A673 (cell line): ENCODE measurements around the gene AATK. TPM values are rescaled to one million over a fixed set of nuclear protein-coding genes. Genes with fewer than 3 reads are reported as not detected.

Experiments
- BruUV-seq: library from RNA; stranded (reverse); fragments of 400-500 nt; replicated peaks from 2 replicates; lab custom pipeline; 2021; lab: Mats Ljungman, UMichigan
- CTCF ChIA-PET: fragments of 300-600 bp; sonication (Branson Sonifier 250); formaldehyde crosslinking; loops from one replicate; lab custom pipeline; 2022; ENCODE audit warnings: antibody characterized with exemption; lab: Charles Lee
- POLR2A ChIA-PET: fragments of 300-600 bp; sonication (Branson Sonifier 250); formaldehyde crosslinking; loops from one replicate; lab custom pipeline; 2022; ENCODE audit warnings: antibody characterized with exemption; ENCODE audit not compliant: low non-redundant PET; lab: Charles Lee
- DNase-seq: peaks from one replicate; pipeline ENCODE4 v3.0.0-alpha.2; 2015; ENCODE audit warnings: low spot score
- H3K27ac ChIP-seq: fragments of 200-600 bp; sonication (generic); 2 replicates; pipeline ENCODE4 v1.5.1; 2016; ENCODE audit warnings: mixed run types, low read depth, mild to moderate bottlenecking, mixed read lengths, antibody characterized with exemption, low read length; ENCODE audit not compliant: poor library complexity, severe bottlenecking
- H3K27me3 ChIP-seq: fragments of 200-600 bp; sonication (generic); replicated peaks from 2 replicates; pipeline ENCODE4 v1.6.1; 2017; ENCODE audit warnings: mixed run types, low read depth, mild to moderate bottlenecking, mixed read lengths, antibody characterized with exemption, low read length; ENCODE audit not compliant: insufficient read depth, poor library complexity
- H3K36me3 ChIP-seq: fragments of 200-600 bp; sonication (generic); 2 replicates; pipeline ENCODE4 v1.6.1; 2016; ENCODE audit warnings: mixed run types, mild to moderate bottlenecking, mixed read lengths, antibody characterized with exemption, low read length; ENCODE audit not compliant: insufficient read depth, poor library complexity, severe bottlenecking
- H3K4me1 ChIP-seq: fragments of 200-600 bp; sonication (generic); 2 replicates; pipeline ENCODE4 v1.6.1; 2017; ENCODE audit warnings: mixed run types, mild to moderate bottlenecking, mixed read lengths, antibody characterized with exemption, low read length; ENCODE audit not compliant: insufficient read depth, poor library complexity, severe bottlenecking
- H3K4me3 ChIP-seq: fragments of 200-600 bp; sonication (generic); 2 replicates; pipeline ENCODE4 v1.5.1; 2016; ENCODE audit warnings: low read depth, mixed run types, mild to moderate bottlenecking, mixed read lengths, low read length; ENCODE audit not compliant: poor library complexity, severe bottlenecking
- H3K9me3 ChIP-seq: fragments of 200-600 bp; sonication (generic); 2 replicates; pipeline ENCODE4 v1.6.1; 2016; ENCODE audit warnings: mixed run types, low read depth, mild to moderate bottlenecking, mixed read lengths, antibody characterized with exemption, low read length; ENCODE audit not compliant: poor library complexity, severe bottlenecking
- EZH2 ChIP-seq: fragments of 200-600 bp; sonication (generic); IDR thresholded peaks from 2 replicates; pipeline ENCODE4 v1.6.1; 2017; ENCODE audit warnings: borderline replicate concordance, low read depth, mild to moderate bottlenecking, mixed read lengths, antibody characterized with exemption, low read length; ENCODE audit not compliant: poor library complexity, severe bottlenecking
- intact Hi-C: fragments of 100-400 bp; cut with micrococcal nuclease; formaldehyde crosslinking; loops from one replicate; pipeline ENCODE4 v1.10.0; 2022; ENCODE audit not compliant: unreplicated experiment
- total RNA-seq: library from RNA; stranded (reverse); gene quantifications from 2 replicates; pipeline ENCODE4 v1.2.3, GENCODE V29; 2021
- TF ChIP-seq, protein P1 (sequence below): fragments of 300-800, 200-600 bp; sonication (generic); conservative IDR thresholded peaks from 2 replicates; pipeline ENCODE4 v1.5.1; 2017; ENCODE audit warnings: low read depth, mild to moderate bottlenecking, antibody characterized with exemption, low read length, moderate library complexity, mixed read lengths

The AATK gene
- total RNA-seq, 1 experiment from 2014 or later, result 0.90 TPM

DNA sequence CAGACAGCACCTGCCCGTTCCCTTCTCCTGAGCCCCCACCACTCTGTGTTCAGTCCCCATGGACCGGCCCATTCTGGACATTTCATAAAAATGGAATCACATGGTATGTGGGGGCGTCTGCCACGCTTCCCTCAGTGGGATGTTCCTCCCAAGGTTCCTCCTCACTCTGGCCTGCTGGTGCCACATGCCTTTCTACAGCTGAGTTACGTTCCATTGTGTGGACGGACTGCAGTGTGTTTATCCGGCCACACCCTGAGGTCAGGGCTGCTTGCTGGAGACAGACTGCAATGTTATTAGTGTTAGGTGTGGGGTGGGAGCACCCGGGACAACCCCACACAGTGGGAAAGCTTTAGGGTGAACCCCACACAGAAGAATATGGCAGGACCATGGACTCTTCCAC lies 5.9 kb upstream of the AATK start:
- Histone ChIP-seq H3K27me3 (no peaks in the 10 kb centered on the region), H3K4me1 (no peaks in the 10 kb centered on the region), H3K9me3 (peaks cover 11% of the 10 kb centered on the region), H3K4me3 (no peak overlapping the region), H3K27ac (no peak overlapping the region), H3K36me3 (no peaks in the 10 kb centered on the region)
- no peak for DNase-seq
- ChIA-PET POLR2A (no interaction called here), CTCF (no interaction called here)
- TF ChIP-seq EZH2, result no peak
- TF ChIP-seq, protein P1, sequence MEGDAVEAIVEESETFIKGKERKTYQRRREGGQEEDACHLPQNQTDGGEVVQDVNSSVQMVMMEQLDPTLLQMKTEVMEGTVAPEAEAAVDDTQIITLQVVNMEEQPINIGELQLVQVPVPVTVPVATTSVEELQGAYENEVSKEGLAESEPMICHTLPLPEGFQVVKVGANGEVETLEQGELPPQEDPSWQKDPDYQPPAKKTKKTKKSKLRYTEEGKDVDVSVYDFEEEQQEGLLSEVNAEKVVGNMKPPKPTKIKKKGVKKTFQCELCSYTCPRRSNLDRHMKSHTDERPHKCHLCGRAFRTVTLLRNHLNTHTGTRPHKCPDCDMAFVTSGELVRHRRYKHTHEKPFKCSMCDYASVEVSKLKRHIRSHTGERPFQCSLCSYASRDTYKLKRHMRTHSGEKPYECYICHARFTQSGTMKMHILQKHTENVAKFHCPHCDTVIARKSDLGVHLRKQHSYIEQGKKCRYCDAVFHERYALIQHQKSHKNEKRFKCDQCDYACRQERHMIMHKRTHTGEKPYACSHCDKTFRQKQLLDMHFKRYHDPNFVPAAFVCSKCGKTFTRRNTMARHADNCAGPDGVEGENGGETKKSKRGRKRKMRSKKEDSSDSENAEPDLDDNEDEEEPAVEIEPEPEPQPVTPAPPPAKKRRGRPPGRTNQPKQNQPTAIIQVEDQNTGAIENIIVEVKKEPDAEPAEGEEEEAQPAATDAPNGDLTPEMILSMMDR, result no peak
- no TSS peak for BruUV-seq
- intact Hi-C loops, result no loop called here

DNA sequence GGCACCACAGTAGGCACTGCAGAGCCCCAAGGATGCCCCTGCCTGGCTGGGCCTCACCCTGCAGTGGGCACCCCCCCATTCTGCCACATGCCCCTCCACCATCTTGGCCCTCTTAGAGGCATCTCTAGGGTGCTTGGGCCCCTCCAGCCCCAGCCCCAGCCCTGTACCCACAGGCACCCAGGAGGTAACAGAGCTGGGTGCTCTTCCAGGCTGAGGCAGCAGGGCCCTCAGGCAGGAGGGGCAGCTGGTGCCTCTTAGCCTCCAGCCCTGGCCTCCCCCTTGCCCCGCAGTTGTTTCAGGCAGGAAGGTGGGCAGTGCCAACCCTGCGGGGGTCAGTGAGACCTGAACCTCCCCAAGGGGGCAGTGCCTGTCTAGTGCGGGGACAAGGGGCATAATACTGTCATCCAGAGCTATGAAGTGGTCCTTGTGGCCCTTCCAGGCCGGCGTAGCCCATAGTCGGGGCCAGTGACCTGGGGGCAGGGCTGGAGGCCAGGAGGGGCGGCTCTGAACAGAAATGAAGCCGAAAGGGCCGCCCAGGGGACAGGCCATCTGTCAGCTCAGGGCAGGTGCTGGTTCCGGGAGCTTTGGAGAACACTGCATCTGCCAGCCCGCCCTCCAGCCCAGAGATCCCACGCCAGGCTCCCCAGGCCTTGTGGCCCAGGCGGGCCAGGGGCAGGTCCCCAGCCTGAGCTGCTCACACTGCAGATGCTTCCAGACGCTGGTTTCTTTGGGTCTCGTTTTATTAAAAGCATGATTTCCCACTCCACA lies 4.9 kb upstream of the AATK start:
- no peaks in the 10 kb centered on the region for H3K27me3 ChIP-seq
- ChIA-PET POLR2A (no interaction called here), CTCF (no interaction called here)
- DNase-seq, result no peak
- H3K36me3 ChIP-seq, result no peaks in the 10 kb centered on the region
- BruUV-seq, result no TSS peak
- no peak overlapping the region for H3K27ac ChIP-seq
- TF ChIP-seq, protein P1, result no peak
- TF ChIP-seq EZH2, result no peak
- H3K4me1 ChIP-seq, result no peaks in the 10 kb centered on the region
- no peak overlapping the region for H3K4me3 ChIP-seq
- H3K9me3 ChIP-seq, result peaks cover 11% of the 10 kb centered on the region
- intact Hi-C loops, result no loop called here

DNA sequence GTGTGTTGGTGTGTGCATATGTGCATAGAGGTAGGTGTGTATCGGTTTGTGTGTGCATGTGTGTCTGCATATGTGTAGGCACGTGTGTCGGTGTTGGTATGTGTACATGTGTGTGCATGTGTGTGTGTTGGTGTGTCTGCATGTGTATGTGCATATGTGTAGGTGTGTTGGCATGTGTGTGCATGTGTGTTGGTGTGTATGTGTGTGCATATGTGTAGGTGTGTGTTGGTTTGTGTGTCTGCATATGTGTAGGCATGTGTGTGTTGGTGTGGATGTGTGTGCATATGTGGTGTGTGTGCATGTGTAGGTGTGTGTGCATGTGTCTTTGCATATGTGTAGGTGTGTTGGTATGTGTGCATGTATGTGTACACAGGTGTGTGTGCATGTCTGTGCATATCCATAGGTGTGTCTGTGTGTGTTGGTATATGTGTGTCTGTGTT lies 3.9 kb upstream of the AATK start:
- Histone ChIP-seq H3K9me3 (peaks cover 8% of the 10 kb centered on the region), H3K36me3 (no peaks in the 10 kb centered on the region), H3K4me1 (peaks cover 3% of the 10 kb centered on the region), H3K27me3 (no peaks in the 10 kb centered on the region), H3K4me3 (no peak overlapping the region), H3K27ac (no peak overlapping the region)
- ChIA-PET POLR2A (no interaction called here), CTCF (no interaction called here)
- TF ChIP-seq, protein P1, result no peak
- no peak for TF ChIP-seq EZH2
- DNase-seq, result no peak
- intact Hi-C loops, result no loop called here
- no TSS peak for BruUV-seq
